GM18909 (cell line): ENCODE data around the gene FERMT2.

Source experiments
- ATAC-seq: cut with Tn5 transposase; IDR thresholded peaks from one replicate; pipeline ENCODE4 v1.9.1; 2021; ENCODE audit warnings: mild to moderate bottlenecking; ENCODE audit not compliant: unreplicated experiment, poor library complexity

Gene FERMT2

GRCh38 chr14:52835122-52835903 is 115.5 kb downstream of the FERMT2 start:
- ATAC-seq, result no peak

- no peak for ATAC-seq
Measured at GRCh38 chr14:52834440-52834842, 116.4 kb downstream of the FERMT2 start.

- ATAC-seq, result no peak
Measured at GRCh38 chr14:52833891-52834290, 117.0 kb downstream of the FERMT2 start.

GRCh38 chr14:52829527-52830185 is 121.2 kb downstream of the FERMT2 start:
- ATAC-seq, result no peak

GRCh38 chr14:52827426-52827825 is 123.4 kb downstream of the FERMT2 start:
- ATAC-seq, result no peak

- no peak for ATAC-seq
Measured at GRCh38 chr14:52825085-52825484, 125.8 kb downstream of the FERMT2 start.

- no peak for ATAC-seq
Measured at GRCh38 chr14:52824462-52824861, 126.4 kb downstream of the FERMT2 start.

GRCh38 chr14:52821805-52822250 is 129.0 kb downstream of the FERMT2 start:
- ATAC-seq, result no peak

- no peak for ATAC-seq
Measured at GRCh38 chr14:52808101-52808500, 142.7 kb downstream of the FERMT2 start.
